ENCODE results near the gene IP6K3. TPM values are rescaled to one million over a fixed set of nuclear protein-coding genes. Genes with fewer than 3 reads are reported as not detected.
A peak's percentile ranks its signal among the peaks of the same experiment; 100 is the strongest.

Gene IP6K3
- total RNA-seq, 6 experiments from 2014 or later, result 0.25 to 0.83 (median 0.50) TPM; not detected in 2

GRCh38 chr6:33719326-33719987 lies 27.2 kb downstream of the IP6K3 start:
- Mint-ChIP-seq H3K9me3 (no peaks in the 10 kb centered on the region), H3K27me3 (ENCODE audit: insufficient read depth) (peaks cover 44% of the 10 kb centered on the region), H3K4me1 (ENCODE audit: low read depth) (peaks cover 8% of the 10 kb centered on the region; the same call in 1 of the 2 replicates)

GRCh38 chr6:33718713-33719112 lies 28.0 kb downstream of the IP6K3 start:
- no peak overlapping the region for H3K4me3 Mint-ChIP-seq
- TF ChIP-seq CTCF (IDR thresholded peaks at IDR 0.05), result no peak
- peaks cover 37% of the 10 kb centered on the region for H3K27me3 Mint-ChIP-seq (ENCODE audit: insufficient read depth)
- no peaks in the 10 kb centered on the region for H3K9me3 Mint-ChIP-seq
- H3K36me3 Mint-ChIP-seq (ENCODE audit: low read depth), result no peaks in the 10 kb centered on the region
- H3K4me1 Mint-ChIP-seq (ENCODE audit: low read depth), result peaks cover 8% of the 10 kb centered on the region; the same call in 1 of the 2 replicates
- H3K27ac Mint-ChIP-seq, result no peak overlapping the region
- no peak for DNase-seq

More at GRCh38 chr6:33719326-33719987, 27.2 kb downstream of the IP6K3 start:
- peak; percentile 17; the same call in 1 of the 2 replicates for TF ChIP-seq CTCF (IDR thresholded peaks at IDR 0.05)
- no peak for DNase-seq
- Mint-ChIP-seq H3K36me3 (ENCODE audit: low read depth) (no peaks in the 10 kb centered on the region), H3K4me3 (no peak overlapping the region), H3K27ac (no peak overlapping the region)

GRCh38 chr6:33717934-33718455 lies 28.7 kb downstream of the IP6K3 start:
- DNase-seq, result no peak
- H3K9me3 Mint-ChIP-seq, result no peaks in the 10 kb centered on the region
- H3K4me3 Mint-ChIP-seq, result no peak overlapping the region
- H3K27me3 Mint-ChIP-seq (ENCODE audit: insufficient read depth), result peaks cover 30% of the 10 kb centered on the region
- H3K4me1 Mint-ChIP-seq (ENCODE audit: low read depth), result peaks cover 8% of the 10 kb centered on the region; the same call in 1 of the 2 replicates
- no peak for TF ChIP-seq CTCF (IDR thresholded peaks at IDR 0.05)
- no peak overlapping the region for H3K27ac Mint-ChIP-seq
- no peaks in the 10 kb centered on the region for H3K36me3 Mint-ChIP-seq (ENCODE audit: low read depth)

GRCh38 chr6:33716890-33717632 lies 29.6 kb downstream of the IP6K3 start:
- DNase-seq, result no peak
- Mint-ChIP-seq H3K4me1 (ENCODE audit: low read depth) (peaks cover 10% of the 10 kb centered on the region), H3K9me3 (no peaks in the 10 kb centered on the region), H3K36me3 (ENCODE audit: low read depth) (no peaks in the 10 kb centered on the region), H3K27ac (no peak overlapping the region), H3K27me3 (ENCODE audit: insufficient read depth) (peaks cover 22% of the 10 kb centered on the region), H3K4me3 (no peak overlapping the region)
- no peak for TF ChIP-seq CTCF (IDR thresholded peaks at IDR 0.05)

GRCh38 chr6:33716379-33716778 lies 30.3 kb downstream of the IP6K3 start:
- Mint-ChIP-seq H3K27me3 (ENCODE audit: insufficient read depth) (peaks cover 20% of the 10 kb centered on the region), H3K36me3 (ENCODE audit: low read depth) (no peaks in the 10 kb centered on the region), H3K4me1 (ENCODE audit: low read depth) (peaks cover 14% of the 10 kb centered on the region), H3K4me3 (no peak overlapping the region), H3K27ac (no peak overlapping the region), H3K9me3 (no peaks in the 10 kb centered on the region)
- no peak for DNase-seq
- TF ChIP-seq CTCF (IDR thresholded peaks at IDR 0.05), result no peak
